ENCODE data around the gene NDRG4.

The NDRG4 gene, protein sequence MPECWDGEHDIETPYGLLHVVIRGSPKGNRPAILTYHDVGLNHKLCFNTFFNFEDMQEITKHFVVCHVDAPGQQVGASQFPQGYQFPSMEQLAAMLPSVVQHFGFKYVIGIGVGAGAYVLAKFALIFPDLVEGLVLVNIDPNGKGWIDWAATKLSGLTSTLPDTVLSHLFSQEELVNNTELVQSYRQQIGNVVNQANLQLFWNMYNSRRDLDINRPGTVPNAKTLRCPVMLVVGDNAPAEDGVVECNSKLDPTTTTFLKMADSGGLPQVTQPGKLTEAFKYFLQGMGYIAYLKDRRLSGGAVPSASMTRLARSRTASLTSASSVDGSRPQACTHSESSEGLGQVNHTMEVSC

GRCh38 chr16:58499615-58500351 is at the start of gene NDRG4:
Gene NDRG4 (plus strand): TSS chr16:58500143. CDS start chr16:58500249, 106 bp downstream.
- Mint-ChIP-seq H3K36me3 (ENCODE audit: low read depth) (no peaks in the 10 kb centered on the region), H3K27me3 (ENCODE audit: low read depth, poor library complexity) (peaks cover 14% of the 10 kb centered on the region), H3K9me3 (no peaks in the 10 kb centered on the region), H3K4me1 (peaks cover 33% of the 10 kb centered on the region), H3K27ac (no peak within 1 kb of the TSS), H3K4me3 (peak within 1 kb of the TSS; percentile 89)
- DNase-seq = peak; percentile 82
- TF ChIP-seq CTCF (IDR thresholded peaks at IDR 0.05) = no peak

GRCh38 chr16:58450590-58450989 is 49.4 kb upstream of the NDRG4 start:
- no peak for DNase-seq
- H3K27me3 Mint-ChIP-seq (ENCODE audit: low read depth, poor library complexity) = peaks cover 49% of the 10 kb centered on the region
- no peaks in the 10 kb centered on the region for H3K9me3 Mint-ChIP-seq
- no peak overlapping the region for H3K4me3 Mint-ChIP-seq
- H3K36me3 Mint-ChIP-seq (ENCODE audit: low read depth) = no peaks in the 10 kb centered on the region
- no peak for TF ChIP-seq CTCF (IDR thresholded peaks at IDR 0.05)
- no peak overlapping the region for H3K27ac Mint-ChIP-seq
- peaks cover 33% of the 10 kb centered on the region for H3K4me1 Mint-ChIP-seq

GRCh38 chr16:58451265-58451689 is 48.7 kb upstream of the NDRG4 start:
- Mint-ChIP-seq H3K27me3 (ENCODE audit: low read depth, poor library complexity) (peaks cover 49% of the 10 kb centered on the region), H3K36me3 (ENCODE audit: low read depth) (no peaks in the 10 kb centered on the region), H3K9me3 (no peaks in the 10 kb centered on the region), H3K27ac (no peak overlapping the region), H3K4me1 (peaks cover 35% of the 10 kb centered on the region), H3K4me3 (no peak overlapping the region)
- TF ChIP-seq CTCF (IDR thresholded peaks at IDR 0.05) = no peak
- peak; percentile 19 for DNase-seq

GRCh38 chr16:58451945-58452401 is 48.0 kb upstream of the NDRG4 start:
- TF ChIP-seq CTCF (IDR thresholded peaks at IDR 0.05) = no peak
- no peak for DNase-seq
- Mint-ChIP-seq H3K27ac (peak overlapping the region; percentile 17), H3K4me3 (no peak overlapping the region), H3K27me3 (ENCODE audit: low read depth, poor library complexity) (peaks cover 49% of the 10 kb centered on the region), H3K36me3 (ENCODE audit: low read depth) (no peaks in the 10 kb centered on the region), H3K4me1 (peaks cover 39% of the 10 kb centered on the region), H3K9me3 (no peaks in the 10 kb centered on the region)

DNA sequence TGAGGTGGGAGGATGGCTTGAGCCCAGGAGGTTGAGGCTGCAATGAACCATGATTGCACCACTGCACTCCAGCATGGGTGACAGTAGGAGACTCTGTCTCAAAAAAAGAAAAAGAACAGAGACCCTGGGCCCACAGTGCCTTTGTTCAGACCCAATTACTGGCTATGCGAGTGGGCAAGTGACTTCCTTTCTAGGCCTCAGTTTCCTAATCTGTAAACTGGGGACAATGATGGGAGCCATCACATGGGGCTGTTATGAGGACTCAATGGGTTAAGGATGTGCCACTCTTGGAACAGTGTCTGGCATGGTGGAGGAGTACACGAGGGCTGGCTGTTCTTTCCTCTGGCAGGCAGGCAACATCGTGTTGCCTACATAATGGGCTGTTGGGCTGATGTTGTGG is 47.3 kb upstream of the NDRG4 start:
- Mint-ChIP-seq H3K36me3 (ENCODE audit: low read depth) (no peaks in the 10 kb centered on the region), H3K4me1 (peaks cover 39% of the 10 kb centered on the region), H3K9me3 (no peaks in the 10 kb centered on the region), H3K27me3 (ENCODE audit: low read depth, poor library complexity) (peaks cover 48% of the 10 kb centered on the region), H3K4me3 (no peak overlapping the region), H3K27ac (no peak overlapping the region)
- no peak for DNase-seq
- no peak for TF ChIP-seq CTCF (IDR thresholded peaks at IDR 0.05)
